GM21717 (cell line): ENCODE measurements around the gene ANKRD60.

Source experiments
- ATAC-seq: cut with Tn5 transposase; IDR thresholded peaks from one replicate; pipeline ENCODE4 v1.9.1; 2021; ENCODE audit warnings: mild to moderate bottlenecking, moderate library complexity; ENCODE audit not compliant: unreplicated experiment

The ANKRD60 gene

GRCh38 chr20:58196402-58197184 is 31.9 kb downstream of the ANKRD60 start:
- ATAC-seq = no peak

- ATAC-seq = no peak
These were observed 33.4 kb downstream of the ANKRD60 start for GRCh38 chr20:58195047-58195446.

GRCh38 chr20:58194175-58194791 is 34.2 kb downstream of the ANKRD60 start:
- no peak for ATAC-seq

GRCh38 chr20:58192567-58192966 is 35.9 kb downstream of the ANKRD60 start:
- ATAC-seq = no peak

GRCh38 chr20:58192065-58192464 is 36.4 kb downstream of the ANKRD60 start:
- no peak for ATAC-seq

- no peak for ATAC-seq
These were observed 39.9 kb downstream of the ANKRD60 start for GRCh38 chr20:58188527-58188926.

- no peak for ATAC-seq
These were observed 43.5 kb downstream of the ANKRD60 start for GRCh38 chr20:58184984-58185383.

GRCh38 chr20:58184063-58184462 is 44.4 kb downstream of the ANKRD60 start:
- no peak for ATAC-seq

GRCh38 chr20:58182521-58183140 is 45.8 kb downstream of the ANKRD60 start:
- no peak for ATAC-seq

GRCh38 chr20:58179432-58180099 is 48.9 kb downstream of the ANKRD60 start:
- ATAC-seq = no peak

- no peak for ATAC-seq
These were observed 49.4 kb downstream of the ANKRD60 start for GRCh38 chr20:58179083-58179431.

- ATAC-seq = no peak
These were observed 50.7 kb downstream of the ANKRD60 start for GRCh38 chr20:58177799-58178198.

- ATAC-seq = no peak
These were observed 52.6 kb downstream of the ANKRD60 start for GRCh38 chr20:58175836-58176235.

GRCh38 chr20:58175425-58175824 is 53.0 kb downstream of the ANKRD60 start:
- no peak for ATAC-seq

GRCh38 chr20:58174708-58175280 is 53.7 kb downstream of the ANKRD60 start:
- no peak for ATAC-seq

- no peak for ATAC-seq
These were observed 54.3 kb downstream of the ANKRD60 start for GRCh38 chr20:58173930-58174707.

GRCh38 chr20:58173091-58173490 is 55.4 kb downstream of the ANKRD60 start:
- no peak for ATAC-seq

- ATAC-seq = no peak
These were observed 56.5 kb downstream of the ANKRD60 start for GRCh38 chr20:58171796-58172425.

- no peak for ATAC-seq
These were observed 59.0 kb downstream of the ANKRD60 start for GRCh38 chr20:58169450-58169849.

- ATAC-seq = no peak
These were observed 59.6 kb downstream of the ANKRD60 start for GRCh38 chr20:58168843-58169242.
